CD4-positive, alpha-beta T cell (primary cell): ENCODE data around the gene DUOXA2. TPM values are rescaled to one million over a fixed set of nuclear protein-coding genes. Genes with fewer than 3 reads are reported as not detected.

ENCODE experiments used
- ATAC-seq: fragments of 200-7000 bp; cut with Tn5 transposase; one replicate; pipeline ENCODE4 v1.10.0; 2022; ENCODE audit warnings: mild to moderate bottlenecking; ENCODE audit not compliant: poor library complexity
- CTCF ChIA-PET: fragments of 350-600 bp; sonication (Branson Sonifier 250); formaldehyde crosslinking; loops from one replicate; lab custom pipeline; 2021; ENCODE audit warnings: antibody characterized with exemption, inconsistent platforms; lab: Charles Lee
- POLR2A ChIA-PET: fragments of 350-600 bp; sonication (Branson Sonifier 250); formaldehyde crosslinking; loops from one replicate; lab custom pipeline; 2021; ENCODE audit warnings: antibody characterized with exemption, inconsistent platforms; lab: Charles Lee
- DNase-seq, 14 experiments: peaks; one replicate each; pipeline ENCODE4 v3.0.0-alpha.2; 2013 to 2020; ENCODE audit warnings: mixed read lengths in 2 of 14
- H3K27ac ChIP-seq, 2 donors: one replicate each; pipeline versions ENCODE4 v1.5.1 to v1.7.0; 2013; ENCODE audit warnings: low read length in 2 of 2, low read depth in 1 of 2, mild to moderate bottlenecking in 1 of 2
- H3K27me3 ChIP-seq, 2 experiments: 1 replicate in 1 of 2; 2 replicates in 1 of 2; pipeline versions ENCODE4 v1.6.1 to v1.7.0; 2013; ENCODE audit warnings: low read length in 2 of 2, control low read depth in 1 of 2, mild to moderate bottlenecking in 1 of 2, moderate library complexity in 1 of 2; ENCODE audit not compliant: insufficient read depth in 2 of 2, control insufficient read depth in 1 of 2
- H3K36me3 ChIP-seq: one replicate; pipeline ENCODE4 v1.6.1; 2013; ENCODE audit warnings: low read length, control low read depth; ENCODE audit not compliant: insufficient read depth
- H3K4me1 ChIP-seq: one replicate; pipeline ENCODE4 v1.6.1; 2013; ENCODE audit warnings: low read length, control low read depth; ENCODE audit not compliant: insufficient read depth
- H3K4me3 ChIP-seq: one replicate; pipeline ENCODE4 v1.5.1; 2013; ENCODE audit warnings: mild to moderate bottlenecking, low read length, moderate library complexity
- H3K9me3 ChIP-seq, 2 experiments: 1 replicate in 1 of 2; 2 replicates in 1 of 2; pipeline versions ENCODE4 v1.6.1 to v1.7.0; 2013; ENCODE audit warnings: low read length in 2 of 2, mild to moderate bottlenecking in 2 of 2, control low read depth in 1 of 2, moderate library complexity in 1 of 2; ENCODE audit not compliant: control insufficient read depth in 1 of 2, insufficient read depth in 1 of 2
- H3K27ac Mint-ChIP-seq: one replicate; pipeline ENCODE4 v1.8.0; 2020; ENCODE audit warnings: mixed read lengths
- H3K27me3 Mint-ChIP-seq: one replicate; pipeline ENCODE4 v1.8.0; 2021; ENCODE audit warnings: mixed read lengths
- H3K36me3 Mint-ChIP-seq: one replicate; pipeline ENCODE4 v1.8.0; 2021; ENCODE audit warnings: low read depth, mixed read lengths
- H3K4me1 Mint-ChIP-seq: one replicate; pipeline ENCODE4 v1.8.0; 2021; ENCODE audit warnings: low read depth, mixed read lengths
- H3K4me3 Mint-ChIP-seq: one replicate; pipeline ENCODE4 v1.8.0; 2020; ENCODE audit warnings: mild to moderate bottlenecking, mixed read lengths
- H3K9me3 Mint-ChIP-seq: one replicate; pipeline ENCODE4 v1.8.0; 2020; ENCODE audit warnings: mixed read lengths
- CTCF ChIP-seq: fragments of 200-600 bp; IDR thresholded peaks from one replicate; pipeline ENCODE4 v1.8.0; 2022; ENCODE audit warnings: antibody characterized with exemption, mild to moderate bottlenecking
- intact Hi-C, 2 experiments: fragments of 100-400 bp; cut with DNase I in 1 of 2; cut with micrococcal nuclease in 1 of 2; formaldehyde crosslinking; loops; one replicate each; pipeline versions ENCODE4 v1.15.1 to v1.9.0; 2023 to 2025; cut with DNase I, micrococcal nuclease
- total RNA-seq, 174 experiments: library from RNA in 2 of 174; stranded (reverse) in 2 of 174; gene quantifications; one replicate each; pipeline ENCODE4 v1.2.3 and lab custom pipeline; 2021 to 2026

The DUOXA2 gene
- total RNA-seq, 2 experiments from 2014 or later: not detected

GRCh38 chr15:45161666-45162065 is 47.5 kb downstream of the DUOXA2 start:
- no peaks in the 10 kb centered on the region for H3K9me3 Mint-ChIP-seq
- no peaks in the 10 kb centered on the region for H3K27me3 Mint-ChIP-seq
- CTCF ChIA-PET: interaction anchor here (1.6 kb wide), 1 partner anchor 44 kb away, joined by 6 read pairs; no protein-coding TSS in a partner anchor
- Histone ChIP-seq H3K27ac (no peak overlapping the region), H3K4me3 (no peak overlapping the region), H3K4me1 (peaks cover 22% of the 10 kb centered on the region), H3K36me3 (no peaks in the 10 kb centered on the region), H3K27me3 (no peaks in the 10 kb centered on the region), H3K9me3 (no peaks in the 10 kb centered on the region)
- no peak for ATAC-seq
- H3K4me1 Mint-ChIP-seq: peaks cover 15% of the 10 kb centered on the region
- no peak overlapping the region for H3K4me3 Mint-ChIP-seq
- no peak for TF ChIP-seq CTCF
- no peak for DNase-seq
- no peaks in the 10 kb centered on the region for H3K36me3 Mint-ChIP-seq
- POLR2A ChIA-PET: interaction anchor here (4.9 kb wide), 1 partner anchor 39 kb away, joined by 36 read pairs; no protein-coding TSS in a partner anchor
- H3K27ac Mint-ChIP-seq: no peak overlapping the region
- intact Hi-C loops: loop anchor here in 1 of 2 experiments (2.0 to 10.0 kb wide), 3 partner anchors 237 to 453 kb away; partner anchors contain the start of gene BLOC1S6

- Histone ChIP-seq H3K27ac (no peak overlapping the region), H3K27me3 (no peaks in the 10 kb centered on the region), H3K4me1 (peaks cover 29% of the 10 kb centered on the region), H3K9me3 (no peaks in the 10 kb centered on the region), H3K36me3 (no peaks in the 10 kb centered on the region), H3K4me3 (no peak overlapping the region)
- CTCF ChIA-PET: interaction anchor here (0.7 to 3.0 kb wide), 12 partner anchors 16 to 296 kb away, joined by 3 to 15 read pairs (median 4); a partner anchor contains a TSS
- no peak overlapping the region for H3K4me3 Mint-ChIP-seq
- H3K27me3 Mint-ChIP-seq: no peaks in the 10 kb centered on the region
- POLR2A ChIA-PET: interaction anchor here (0.6 to 4.9 kb wide), 7 partner anchors 29 to 425 kb away, joined by 3 to 36 read pairs (median 4); partner anchors contain the start of gene BLOC1S6
- no peaks in the 10 kb centered on the region for H3K9me3 Mint-ChIP-seq
- intact Hi-C loops: loop anchor here (1.0 to 10.0 kb wide), 4 partner anchors 236 to 452 kb away; partner anchors contain the start of gene BLOC1S6 (in 1 of the 2)
- TF ChIP-seq CTCF: peak; percentile 69
- H3K4me1 Mint-ChIP-seq: peaks cover 15% of the 10 kb centered on the region
- no peak overlapping the region for H3K27ac Mint-ChIP-seq
- no peaks in the 10 kb centered on the region for H3K36me3 Mint-ChIP-seq
- ATAC-seq: no peak
- DNase-seq: peak; percentile 34 to 80 (median 54)
These were observed 48.8 kb downstream of the DUOXA2 start for GRCh38 chr15:45162771-45163507.

- POLR2A ChIA-PET: interaction anchor here (1.5 to 4.9 kb wide), 5 partner anchors 29 to 239 kb away, joined by 4 to 36 read pairs (median 5); a partner anchor contains a TSS
- CTCF ChIA-PET: interaction anchor here (0.6 to 3.0 kb wide), 11 partner anchors 20 to 1167 kb away, joined by 3 to 15 read pairs (median 3); a partner anchor contains a TSS
- H3K27ac Mint-ChIP-seq: no peak overlapping the region
These were observed 49.4 kb downstream of the DUOXA2 start for GRCh38 chr15:45163508-45163856.

More at GRCh38 chr15:45163508-45163856, 49.4 kb downstream of the DUOXA2 start:
- no peak for TF ChIP-seq CTCF
- H3K36me3 ChIP-seq: no peaks in the 10 kb centered on the region
- H3K4me1 ChIP-seq: peaks cover 29% of the 10 kb centered on the region
- ATAC-seq: no peak
- Mint-ChIP-seq H3K4me1 (peaks cover 15% of the 10 kb centered on the region), H3K36me3 (no peaks in the 10 kb centered on the region), H3K9me3 (no peaks in the 10 kb centered on the region), H3K4me3 (peak overlapping the region; percentile 30), H3K27me3 (no peaks in the 10 kb centered on the region)
- intact Hi-C loops: loop anchor here (1.0 to 10.0 kb wide), 4 partner anchors 235 to 451 kb away; partner anchors contain the start of gene BLOC1S6 (in 1 of the 2)
- H3K4me3 ChIP-seq: no peak overlapping the region
- DNase-seq: no peak
- no peaks in the 10 kb centered on the region for H3K27me3 ChIP-seq
- H3K27ac ChIP-seq: no peak overlapping the region
- H3K9me3 ChIP-seq: no peaks in the 10 kb centered on the region
